ENCODE results near the gene SLC4A3. TPM values are rescaled to one million over a fixed set of nuclear protein-coding genes. Genes with fewer than 3 reads are reported as not detected.

SLC4A3 gene
- total and polyA plus RNA-seq, 2 of the 8 experiments (the other 6 are each of a cell fraction or from before 2014, with no cell fraction given) = 4.8 to 7.4 TPM

GRCh38 chr2:219662566-219662965, 35.1 kb downstream of the SLC4A3 start:
- FAIRE-seq (no peak), DNase-seq (ENCODE audit: low read depth in 1 of 2, low spot score in 2 of 2) (no peak)
- H3K79me1 ChIP-seq (ENCODE audit: low read depth, low read length) = no peaks in the 10 kb centered on the region
- no peak overlapping the region for H4K8ac ChIP-seq (ENCODE audit: extremely low read depth, insufficient read depth, low read length)
- peaks cover 9 to 11% of the 10 kb centered on the region in 2 experiments; a peak in 2 of 4 replicates for H3K9me3 ChIP-seq (ENCODE audit: insufficient read depth in 2 of 2, low read depth in 1 of 2, low read length in 1 of 2)
- H3K18ac ChIP-seq (ENCODE audit: extremely low read depth, low read length) = no peak overlapping the region
- no peaks in the 10 kb centered on the region for H3K27me3 ChIP-seq (replicated peaks in 1 of 4; ENCODE audit: control insufficient read depth in 3 of 4, extremely low read depth in 1 of 4, insufficient read depth in 3 of 4, low read length in 3 of 4)
- H3K9ac ChIP-seq (replicated peaks in 1 of 4; ENCODE audit: extremely low read depth in 1 of 4, low read depth in 3 of 4, low read length in 3 of 4) = no peak overlapping the region
- H4K5ac ChIP-seq (ENCODE audit: insufficient read length, low read depth, low read length) = no peak overlapping the region
- H4K91ac ChIP-seq (replicated peaks; ENCODE audit: insufficient read length, low read length) = no peak overlapping the region
- CTCF ChIA-PET (ENCODE audit: partially characterized antibody) = interaction anchor here (1.3 to 8.0 kb wide), 2 partner anchors 28 to 140 kb away, joined by 3 to 49 read pairs; no protein-coding TSS in a partner anchor
- no peaks in the 10 kb centered on the region for H4K20me1 ChIP-seq (replicated peaks in 1 of 2; ENCODE audit: control insufficient read depth in 1 of 2, insufficient read depth in 2 of 2, low read length in 2 of 2)
- no peaks in the 10 kb centered on the region for H3K79me2 ChIP-seq (ENCODE audit: control insufficient read depth in 1 of 2, insufficient read depth in 2 of 2, low read length in 2 of 2)
- 0 out of 2 replicates have a peak overlapping the region, but pooled peaks have one; percentile 56 for H2BK20ac ChIP-seq (ENCODE audit: low read length)
- no peak overlapping the region for H2BK12ac ChIP-seq (ENCODE audit: low read depth, low read length)
- no peaks in the 10 kb centered on the region for H3K36me3 ChIP-seq (ENCODE audit: control insufficient read depth in 2 of 4, insufficient read depth in 4 of 4, low read length in 3 of 4)
- no peak overlapping the region for H3K14ac ChIP-seq (ENCODE audit: insufficient read length)
- peaks cover 0 to 3% (median 1%) of the 10 kb centered on the region in 4 experiments; a peak in 1 of 7 replicates for H3K4me1 ChIP-seq (replicated peaks in 1 of 4; ENCODE audit: control insufficient read depth in 3 of 4, insufficient read depth in 4 of 4, low read length in 3 of 4)
- H3K27ac ChIP-seq (ENCODE audit: low read depth, low read length) = 0 out of 2 replicates have a peak overlapping the region, but pooled peaks have one; percentile 5
- no peak overlapping the region for H2BK15ac ChIP-seq (ENCODE audit: low read length)
- H2AFZ ChIP-seq (ENCODE audit: low read length) = no peak overlapping the region
- POLR2A ChIA-PET (ENCODE audit: partially characterized antibody) = interaction anchor here (0.8 to 2.2 kb wide), 5 partner anchors 9 to 20 kb away, joined by 3 to 6 read pairs (median 4); no protein-coding TSS in a partner anchor
- H3K23me2 ChIP-seq (ENCODE audit: low read depth, low read length) = peaks cover 1% of the 10 kb centered on the region; the same call in 1 of the 2 replicates
- TF ChIP-seq RAD21 (IDR thresholded peaks at IDR 0.05 in 1 of 2, conservative IDR thresholded peaks at IDR 0.05 in 1 of 2; ENCODE audit: low read depth in 2 of 2, low read length in 2 of 2) = no peak
- peak; percentile 71; the same call in 1 of the 2 replicates for TF ChIP-seq TEAD4 (IDR thresholded peaks at IDR 0.05; ENCODE audit: low read depth, low read length)
- H3K4me3 ChIP-seq (ENCODE audit: extremely low read depth in 1 of 4, insufficient read depth in 2 of 4, low read depth in 3 of 4, low read length in 4 of 4) = no peak overlapping the region
- H3K56ac ChIP-seq (replicated peaks; ENCODE audit: insufficient read length, low read depth, low read length) = no peak overlapping the region
- peak overlapping the region; percentile 15; the same call in 1 of the 2 replicates for H2AK5ac ChIP-seq (ENCODE audit: low read depth, low read length)
- no peak overlapping the region for H2BK120ac ChIP-seq (replicated peaks; ENCODE audit: low read depth, low read length)
- H3K4ac ChIP-seq (replicated peaks; ENCODE audit: insufficient read length, low read depth, low read length) = peak overlapping the region; percentile 44
- H3K23ac ChIP-seq (ENCODE audit: insufficient read length) = no peak overlapping the region
- 0 out of 4 replicates have a peak overlapping the region, but pooled peaks of 1 of the 2 experiments have one; percentile 37 for H3K4me2 ChIP-seq (ENCODE audit: insufficient read depth in 1 of 2, low read depth in 2 of 2, low read length in 2 of 2)
- H2BK5ac ChIP-seq (ENCODE audit: low read depth, low read length) = peak overlapping the region; percentile 28; the same call in 1 of the 2 replicates
